ENCODE data around the gene EIF3CL. TPM values are rescaled to one million over a fixed set of nuclear protein-coding genes. Genes with fewer than 3 reads are reported as not detected.
"Not testable (repeated sequence)": the region's sequence is repeated elsewhere in the genome, so short reads cannot be mapped to it uniquely, and the experiment has no call there.

Gene EIF3CL, protein sequence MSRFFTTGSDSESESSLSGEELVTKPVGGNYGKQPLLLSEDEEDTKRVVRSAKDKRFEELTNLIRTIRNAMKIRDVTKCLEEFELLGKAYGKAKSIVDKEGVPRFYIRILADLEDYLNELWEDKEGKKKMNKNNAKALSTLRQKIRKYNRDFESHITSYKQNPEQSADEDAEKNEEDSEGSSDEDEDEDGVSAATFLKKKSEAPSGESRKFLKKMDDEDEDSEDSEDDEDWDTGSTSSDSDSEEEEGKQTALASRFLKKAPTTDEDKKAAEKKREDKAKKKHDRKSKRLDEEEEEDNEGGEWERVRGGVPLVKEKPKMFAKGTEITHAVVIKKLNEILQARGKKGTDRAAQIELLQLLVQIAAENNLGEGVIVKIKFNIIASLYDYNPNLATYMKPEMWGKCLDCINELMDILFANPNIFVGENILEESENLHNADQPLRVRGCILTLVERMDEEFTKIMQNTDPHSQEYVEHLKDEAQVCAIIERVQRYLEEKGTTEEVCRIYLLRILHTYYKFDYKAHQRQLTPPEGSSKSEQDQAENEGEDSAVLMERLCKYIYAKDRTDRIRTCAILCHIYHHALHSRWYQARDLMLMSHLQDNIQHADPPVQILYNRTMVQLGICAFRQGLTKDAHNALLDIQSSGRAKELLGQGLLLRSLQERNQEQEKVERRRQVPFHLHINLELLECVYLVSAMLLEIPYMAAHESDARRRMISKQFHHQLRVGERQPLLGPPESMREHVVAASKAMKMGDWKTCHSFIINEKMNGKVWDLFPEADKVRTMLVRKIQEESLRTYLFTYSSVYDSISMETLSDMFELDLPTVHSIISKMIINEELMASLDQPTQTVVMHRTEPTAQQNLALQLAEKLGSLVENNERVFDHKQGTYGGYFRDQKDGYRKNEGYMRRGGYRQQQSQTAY
- total RNA-seq (ENCODE audit: unreplicated experiment), result 35.6 TPM
- long read RNA-seq, transcript EIF3CL-201 (21 exons, 3,085 nt), result major isoform, 17 of 38 reads
- long read RNA-seq, partial matches to known transcripts, result 20 of 38 reads
- long read RNA-seq, other reads (novel, unspliced or antisense), result 1 of 38 reads

DNA sequence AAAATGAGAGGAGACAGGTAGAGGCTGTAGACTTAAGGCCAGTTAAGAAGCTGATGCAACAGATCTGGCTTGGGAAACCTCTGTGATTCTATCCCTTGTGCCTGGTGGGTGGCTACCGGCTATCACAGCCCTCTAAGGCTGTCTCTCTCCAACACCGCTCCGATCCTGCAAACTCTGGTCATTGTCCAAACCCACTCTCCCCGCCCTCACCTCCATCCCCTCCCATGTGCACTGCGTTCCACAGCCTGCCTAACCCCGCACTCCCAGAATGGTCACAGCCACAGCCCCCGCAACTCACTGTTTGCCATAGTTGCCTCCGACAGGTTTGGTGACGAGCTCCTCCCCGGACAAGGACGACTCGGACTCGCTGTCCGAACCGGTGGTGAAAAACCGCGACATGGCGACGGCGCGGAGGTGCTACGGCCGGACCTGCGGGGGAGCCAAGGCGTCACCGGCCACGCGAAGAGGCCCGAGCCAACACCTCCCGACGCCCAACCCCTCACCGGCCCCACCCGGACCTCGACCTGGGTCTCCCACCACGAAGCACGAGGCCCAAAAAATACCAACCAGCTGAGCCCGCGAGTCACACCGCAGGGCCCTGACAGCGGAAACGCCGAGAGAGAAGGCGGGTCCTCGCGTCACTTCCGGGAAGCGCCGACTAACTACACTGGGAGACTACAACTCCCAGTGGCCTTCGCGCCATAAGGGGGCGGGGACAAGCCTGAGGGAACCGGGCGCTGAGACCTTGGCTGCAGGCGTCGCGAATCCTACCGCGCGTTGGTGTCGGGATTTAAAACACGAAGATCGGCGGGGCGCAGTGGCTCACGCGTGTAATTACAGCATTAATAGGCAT, at the start of gene EIF3CL:
Gene EIF3CL (minus strand): TSS at position 622 of the 853 bp plus-strand sequence. CDS start 223 bp downstream, at position 399.
- not testable (repeated sequence) for DNase-seq (ENCODE audit: low spot score); H3K36me3 Mint-ChIP-seq (ENCODE audit: low read depth, unreplicated experiment); H3K27me3 Mint-ChIP-seq (ENCODE audit: unreplicated experiment); H3K27ac Mint-ChIP-seq (ENCODE audit: unreplicated experiment); H3K9me3 Mint-ChIP-seq (ENCODE audit: unreplicated experiment); H3K4me1 Mint-ChIP-seq (ENCODE audit: unreplicated experiment)
- H3K4me3 Mint-ChIP-seq (ENCODE audit: unreplicated experiment), result peak within 1 kb of the TSS; percentile 87

DNA sequence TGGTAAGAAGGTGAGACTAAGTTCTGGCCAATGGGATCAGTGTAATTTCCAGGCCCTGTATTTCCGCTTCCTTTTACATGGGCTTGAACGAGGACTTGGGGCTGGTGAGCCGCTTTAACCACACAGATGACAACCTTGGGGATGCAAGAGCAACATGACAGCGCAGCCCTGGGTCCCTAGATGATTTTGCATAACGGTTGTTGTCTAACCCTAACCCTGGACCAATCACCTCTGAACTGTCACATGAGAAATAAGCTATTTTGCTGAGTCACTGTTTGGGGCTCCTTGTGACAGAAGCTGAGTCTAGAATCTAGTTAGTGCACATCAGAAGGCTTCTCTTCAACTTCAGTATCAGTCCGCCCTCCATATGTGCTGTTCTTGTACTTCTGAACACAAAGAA, 43.4 kb upstream of the EIF3CL start:
- H3K9me3 Mint-ChIP-seq (ENCODE audit: unreplicated experiment); H3K27me3 Mint-ChIP-seq (ENCODE audit: unreplicated experiment); H3K27ac Mint-ChIP-seq (ENCODE audit: unreplicated experiment); DNase-seq (ENCODE audit: low spot score); H3K36me3 Mint-ChIP-seq (ENCODE audit: low read depth, unreplicated experiment); H3K4me3 Mint-ChIP-seq (ENCODE audit: unreplicated experiment); H3K4me1 Mint-ChIP-seq (ENCODE audit: unreplicated experiment): not testable (repeated sequence)

DNA sequence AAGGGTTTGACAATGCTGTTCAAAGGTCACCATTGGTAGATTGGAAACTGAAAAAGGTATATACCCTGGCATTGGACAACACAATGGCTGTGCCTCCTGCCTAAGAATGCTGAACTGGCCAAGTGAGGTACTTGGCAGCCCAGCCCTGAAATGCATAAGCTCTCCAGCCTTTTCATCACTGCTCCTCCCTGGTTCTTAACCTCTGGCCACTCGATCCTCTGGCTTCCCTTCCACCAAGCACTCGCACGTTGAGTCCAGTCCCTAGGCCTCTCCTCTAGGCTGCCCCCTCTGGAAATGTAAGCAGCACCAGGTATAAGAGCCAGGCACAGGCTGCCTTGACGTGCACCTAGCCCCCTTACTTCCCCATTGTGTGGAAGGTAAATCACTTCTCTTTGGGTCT, 42.7 kb upstream of the EIF3CL start:
- H3K9me3 Mint-ChIP-seq (ENCODE audit: unreplicated experiment); H3K27ac Mint-ChIP-seq (ENCODE audit: unreplicated experiment); DNase-seq (ENCODE audit: low spot score); H3K4me1 Mint-ChIP-seq (ENCODE audit: unreplicated experiment); H3K36me3 Mint-ChIP-seq (ENCODE audit: low read depth, unreplicated experiment); H3K27me3 Mint-ChIP-seq (ENCODE audit: unreplicated experiment); H3K4me3 Mint-ChIP-seq (ENCODE audit: unreplicated experiment): not testable (repeated sequence)

DNA sequence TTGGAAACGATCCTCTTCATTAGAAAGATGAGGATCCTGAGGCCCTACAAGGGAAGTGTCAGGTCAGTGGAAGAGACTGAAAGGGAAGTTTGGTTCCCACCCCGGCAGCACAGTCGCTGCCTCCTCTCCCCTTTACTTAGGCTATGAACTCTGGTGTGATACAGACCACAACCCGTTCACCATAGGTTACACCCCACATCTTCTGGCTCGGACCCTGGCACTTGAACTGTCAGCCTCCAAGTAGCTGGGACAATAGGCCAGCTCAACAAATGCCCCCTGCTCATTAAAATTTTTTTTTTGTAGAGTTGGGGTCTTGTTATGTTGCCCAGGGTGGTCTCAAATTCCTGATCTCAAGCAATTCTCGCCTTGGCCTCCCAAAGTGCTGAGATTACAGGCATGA, 40.3 kb upstream of the EIF3CL start:
- not testable (repeated sequence) for H3K36me3 Mint-ChIP-seq (ENCODE audit: low read depth, unreplicated experiment); H3K9me3 Mint-ChIP-seq (ENCODE audit: unreplicated experiment); H3K27me3 Mint-ChIP-seq (ENCODE audit: unreplicated experiment); H3K27ac Mint-ChIP-seq (ENCODE audit: unreplicated experiment); H3K4me3 Mint-ChIP-seq (ENCODE audit: unreplicated experiment); DNase-seq (ENCODE audit: low spot score); H3K4me1 Mint-ChIP-seq (ENCODE audit: unreplicated experiment)

DNA sequence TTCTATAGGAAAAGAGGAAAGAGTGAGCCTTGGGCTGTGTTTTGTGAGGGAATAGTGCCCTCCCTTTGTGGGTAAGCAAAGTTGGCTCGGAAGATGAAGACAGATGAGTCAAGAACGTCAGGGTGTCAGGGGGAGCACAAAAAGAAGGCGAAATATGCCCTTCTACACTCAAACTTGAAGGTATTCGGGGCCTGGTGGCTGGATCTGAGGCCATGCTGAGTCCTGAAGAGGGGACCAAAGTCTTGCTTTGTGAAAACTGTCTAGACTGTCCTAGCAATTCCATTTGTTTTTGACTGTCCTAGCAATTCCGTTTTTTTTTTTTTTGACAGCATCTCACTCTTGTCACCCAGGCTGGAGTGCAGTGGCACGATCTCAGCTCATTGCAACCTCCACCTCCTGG, 35.3 kb upstream of the EIF3CL start:
- not testable (repeated sequence) for H3K27me3 Mint-ChIP-seq (ENCODE audit: unreplicated experiment); H3K27ac Mint-ChIP-seq (ENCODE audit: unreplicated experiment); H3K4me3 Mint-ChIP-seq (ENCODE audit: unreplicated experiment)

DNA sequence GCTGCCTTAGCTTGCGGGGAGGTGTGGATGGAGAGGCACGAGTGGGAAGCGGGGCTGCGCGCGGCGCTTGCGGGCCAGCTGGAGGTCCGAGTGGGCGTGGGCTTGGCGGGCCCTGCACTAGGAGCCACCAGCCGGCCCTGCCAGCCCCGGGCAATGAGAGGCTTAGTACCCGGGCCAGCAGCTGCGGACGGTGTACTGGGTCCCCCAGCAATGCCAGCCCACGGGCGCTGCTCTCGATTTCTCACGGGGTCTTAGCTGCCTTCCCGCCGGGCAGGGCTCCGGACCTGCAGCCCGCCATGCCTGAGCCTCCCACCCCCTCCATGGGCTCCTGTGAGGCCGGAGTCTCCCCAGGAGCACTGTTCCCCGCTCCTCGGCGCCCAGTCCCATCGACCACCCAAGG, 31.7 kb upstream of the EIF3CL start:
- not testable (repeated sequence) for H3K9me3 Mint-ChIP-seq (ENCODE audit: unreplicated experiment); H3K4me1 Mint-ChIP-seq (ENCODE audit: unreplicated experiment); H3K4me3 Mint-ChIP-seq (ENCODE audit: unreplicated experiment); H3K27ac Mint-ChIP-seq (ENCODE audit: unreplicated experiment); H3K27me3 Mint-ChIP-seq (ENCODE audit: unreplicated experiment); H3K36me3 Mint-ChIP-seq (ENCODE audit: low read depth, unreplicated experiment); DNase-seq (ENCODE audit: low spot score)

More for the DNA sequence above, 35.3 kb upstream of the EIF3CL start:
- H3K4me1 Mint-ChIP-seq (ENCODE audit: unreplicated experiment); H3K36me3 Mint-ChIP-seq (ENCODE audit: low read depth, unreplicated experiment); DNase-seq (ENCODE audit: low spot score); H3K9me3 Mint-ChIP-seq (ENCODE audit: unreplicated experiment): not testable (repeated sequence)

DNA sequence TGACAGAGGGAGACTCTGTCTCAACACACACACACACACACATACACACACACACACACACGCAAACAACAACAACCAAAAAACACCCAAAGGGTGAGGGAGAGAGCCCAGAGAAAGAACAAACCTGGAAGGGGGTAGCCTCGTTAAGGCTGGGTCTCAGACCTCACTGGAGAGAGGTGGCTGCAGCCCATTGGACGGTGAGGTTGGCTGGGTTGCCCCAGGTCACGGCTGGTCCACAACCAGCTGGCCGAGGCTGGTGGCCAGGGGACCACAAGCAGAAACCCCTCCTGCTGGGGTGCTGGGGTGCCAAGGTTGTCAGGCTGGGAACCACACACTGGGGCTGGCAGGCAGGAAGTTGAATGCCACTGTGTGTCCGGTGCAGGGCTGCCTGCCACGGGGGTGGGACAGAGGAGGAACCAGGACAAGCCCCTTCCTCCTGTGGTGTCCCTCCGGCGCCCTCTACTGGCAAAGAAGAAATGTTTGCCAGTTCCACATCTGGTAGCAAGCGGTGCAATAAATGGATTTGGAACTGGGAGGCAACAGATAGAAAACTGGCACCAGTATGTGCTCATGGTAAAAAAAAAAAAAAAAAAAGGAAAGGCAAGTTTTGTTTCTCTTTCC, 22.5 kb upstream of the EIF3CL start:
- not testable (repeated sequence) for H3K4me3 Mint-ChIP-seq (ENCODE audit: unreplicated experiment); H3K9me3 Mint-ChIP-seq (ENCODE audit: unreplicated experiment); H3K36me3 Mint-ChIP-seq (ENCODE audit: low read depth, unreplicated experiment); H3K4me1 Mint-ChIP-seq (ENCODE audit: unreplicated experiment); H3K27ac Mint-ChIP-seq (ENCODE audit: unreplicated experiment); H3K27me3 Mint-ChIP-seq (ENCODE audit: unreplicated experiment); DNase-seq (ENCODE audit: low spot score)

DNA sequence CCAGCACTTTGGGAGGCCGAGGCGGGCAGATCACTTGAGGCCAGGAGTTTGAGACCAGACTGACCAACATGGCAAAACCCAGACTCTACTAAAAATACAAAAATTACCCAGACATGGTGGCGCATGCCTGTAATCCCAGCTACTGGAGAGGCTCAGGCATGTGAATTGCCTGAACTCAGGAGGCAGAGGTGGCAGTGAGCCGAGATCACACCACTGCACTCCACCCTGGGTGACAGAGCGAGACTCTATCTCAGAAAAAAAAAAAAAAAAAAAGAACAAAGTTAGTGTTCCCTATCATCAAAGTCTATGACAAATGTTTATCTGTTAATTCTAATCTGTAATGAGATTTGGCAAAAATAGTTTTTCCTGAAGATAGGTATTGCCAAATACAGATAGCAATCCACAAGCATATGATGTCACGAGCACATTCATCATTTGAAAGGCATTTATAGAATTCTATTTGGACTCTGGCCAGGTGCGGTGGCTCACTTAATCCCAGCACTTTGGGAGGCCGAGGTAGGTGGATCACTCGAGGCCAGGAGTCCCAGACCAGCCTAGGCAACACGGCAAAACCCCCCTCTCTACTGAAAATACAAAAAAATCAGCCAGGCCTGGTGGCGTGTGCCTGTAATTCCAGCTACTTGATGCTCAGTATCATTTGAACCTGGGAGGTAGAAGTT, 17.6 kb upstream of the EIF3CL start:
- not testable (repeated sequence) for DNase-seq (ENCODE audit: low spot score); H3K27ac Mint-ChIP-seq (ENCODE audit: unreplicated experiment); H3K27me3 Mint-ChIP-seq (ENCODE audit: unreplicated experiment); H3K9me3 Mint-ChIP-seq (ENCODE audit: unreplicated experiment); H3K4me1 Mint-ChIP-seq (ENCODE audit: unreplicated experiment); H3K36me3 Mint-ChIP-seq (ENCODE audit: low read depth, unreplicated experiment); H3K4me3 Mint-ChIP-seq (ENCODE audit: unreplicated experiment)

DNA sequence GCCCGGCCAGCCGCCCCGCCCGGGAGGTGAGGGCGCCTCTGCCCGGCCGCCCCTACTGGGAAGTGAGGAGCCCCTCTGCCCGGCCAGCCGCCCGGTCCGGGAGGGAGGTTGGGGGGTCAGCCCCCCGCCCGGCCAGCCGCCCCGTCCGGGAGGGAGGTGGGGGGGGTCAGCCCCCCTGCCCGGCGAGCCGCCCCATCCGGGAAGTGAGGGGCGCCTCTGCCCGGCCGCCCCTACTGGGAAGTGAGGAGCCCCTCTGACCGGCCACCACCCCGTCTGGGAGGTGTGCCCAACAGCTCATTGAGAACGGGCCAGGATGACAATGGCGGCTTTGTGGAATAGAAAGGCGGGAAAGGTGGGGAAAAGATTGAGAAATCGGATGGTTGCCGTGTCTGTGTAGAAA, 13.4 kb upstream of the EIF3CL start:
- H3K4me1 Mint-ChIP-seq (ENCODE audit: unreplicated experiment); H3K4me3 Mint-ChIP-seq (ENCODE audit: unreplicated experiment); H3K27me3 Mint-ChIP-seq (ENCODE audit: unreplicated experiment); H3K9me3 Mint-ChIP-seq (ENCODE audit: unreplicated experiment); H3K27ac Mint-ChIP-seq (ENCODE audit: unreplicated experiment); H3K36me3 Mint-ChIP-seq (ENCODE audit: low read depth, unreplicated experiment); DNase-seq (ENCODE audit: low spot score): not testable (repeated sequence)

DNA sequence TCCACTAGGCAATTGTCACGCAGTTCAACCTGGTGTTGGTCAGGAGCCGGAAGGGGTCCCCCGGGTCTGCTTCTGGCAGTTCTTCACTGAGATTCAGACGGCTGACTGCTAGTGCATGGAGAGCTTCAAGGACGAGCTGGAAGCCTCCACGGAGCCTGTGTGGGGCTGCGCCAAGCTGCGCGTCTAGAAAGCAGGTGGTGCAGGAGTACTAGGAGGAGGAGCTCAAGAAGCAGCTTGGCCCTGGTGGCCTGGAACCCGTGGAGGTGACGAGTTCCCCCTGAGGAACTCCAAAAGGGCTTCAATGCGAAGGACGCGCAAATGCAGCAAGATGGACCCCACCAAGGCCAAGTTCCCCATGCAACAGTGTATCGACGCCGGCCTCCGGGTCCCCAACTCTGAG, 10.9 kb upstream of the EIF3CL start:
- H3K36me3 Mint-ChIP-seq (ENCODE audit: low read depth, unreplicated experiment); H3K27me3 Mint-ChIP-seq (ENCODE audit: unreplicated experiment); H3K9me3 Mint-ChIP-seq (ENCODE audit: unreplicated experiment); H3K27ac Mint-ChIP-seq (ENCODE audit: unreplicated experiment); H3K4me3 Mint-ChIP-seq (ENCODE audit: unreplicated experiment); H3K4me1 Mint-ChIP-seq (ENCODE audit: unreplicated experiment); DNase-seq (ENCODE audit: low spot score): not testable (repeated sequence)

All from endothelial cell (in vitro differentiated cells).